H9 (cell line): ENCODE results near the gene SLC9A9. TPM values are rescaled to one million over a fixed set of nuclear protein-coding genes. Genes with fewer than 3 reads are reported as not detected.

Experiments used
- DNase-seq: peaks from one replicate; pipeline ENCODE4 v3.0.0-alpha.2; 2017
- H2AFZ ChIP-seq: one replicate; pipeline ENCODE4 v1.6.1; 2013; ENCODE audit warnings: mild to moderate bottlenecking, low read length, control low read depth, moderate library complexity
- H2AK5ac ChIP-seq: 2 replicates; pipeline ENCODE4 v1.6.1; 2013; ENCODE audit warnings: low read length, control low read depth, mixed read lengths; ENCODE audit not compliant: insufficient read length
- H2BK120ac ChIP-seq: one replicate; pipeline ENCODE4 v1.6.1; 2013; ENCODE audit warnings: low read depth, mild to moderate bottlenecking, low read length, control low read depth, inconsistent platforms; ENCODE audit not compliant: poor library complexity, severe bottlenecking
- H2BK12ac ChIP-seq: 2 replicates; pipeline ENCODE4 v1.6.1; 2013; ENCODE audit warnings: low read length, control low read depth, mixed read lengths, low read depth; ENCODE audit not compliant: insufficient read length
- H2BK15ac ChIP-seq: 2 replicates; pipeline ENCODE4 v1.6.1; 2013; ENCODE audit warnings: low read depth, low read length, control low read depth
- H2BK20ac ChIP-seq: one replicate; pipeline ENCODE4 v1.6.1; 2013; ENCODE audit warnings: low read depth, mild to moderate bottlenecking, low read length, control low read depth, inconsistent platforms; ENCODE audit not compliant: poor library complexity, severe bottlenecking
- H2BK5ac ChIP-seq: 2 replicates; pipeline ENCODE4 v1.6.1; 2013; ENCODE audit warnings: low read length, control low read depth, mixed read lengths; ENCODE audit not compliant: insufficient read length
- H3K14ac ChIP-seq: 2 replicates; pipeline ENCODE4 v1.6.1; 2013; ENCODE audit warnings: low read length, control low read depth; ENCODE audit not compliant: insufficient read depth
- H3K18ac ChIP-seq: 2 replicates; pipeline ENCODE4 v1.6.1; 2013; ENCODE audit warnings: low read depth, mild to moderate bottlenecking, mixed read lengths, low read length, control low read depth; ENCODE audit not compliant: insufficient read length
- H3K23ac ChIP-seq: 2 replicates; pipeline ENCODE4 v1.6.1; 2013; ENCODE audit warnings: low read length, control low read depth, mixed read lengths, low read depth; ENCODE audit not compliant: insufficient read length
- H3K23me2 ChIP-seq: 2 replicates; pipeline ENCODE4 v1.6.1; 2013; ENCODE audit warnings: low read depth, mild to moderate bottlenecking, mixed read lengths, low read length, control low read depth; ENCODE audit not compliant: insufficient read length, poor library complexity, severe bottlenecking
- H3K27ac ChIP-seq: 2 replicates; pipeline ENCODE4 v1.5.1; 2013; ENCODE audit warnings: low read length, control low read depth, mixed read lengths, low read depth; ENCODE audit not compliant: insufficient read length
- H3K27me3 ChIP-seq: 2 replicates; pipeline ENCODE4 v1.6.1; 2013; ENCODE audit warnings: low read length, control low read depth, inconsistent platforms; ENCODE audit not compliant: insufficient read depth
- H3K4ac ChIP-seq: 2 replicates; pipeline ENCODE4 v1.6.1; 2013; ENCODE audit warnings: low read depth, mild to moderate bottlenecking, control low read depth, inconsistent platforms, low read length, moderate library complexity
- H3K4me1 ChIP-seq: 2 replicates; pipeline ENCODE4 v1.6.1; 2013; ENCODE audit warnings: low read length, control low read depth, inconsistent platforms; ENCODE audit not compliant: insufficient read depth
- H3K4me2 ChIP-seq: 2 replicates; pipeline ENCODE4 v1.6.1; 2013; ENCODE audit warnings: low read length, control low read depth, mixed read lengths; ENCODE audit not compliant: insufficient read length, insufficient read depth
- H3K56ac ChIP-seq: 2 replicates; pipeline ENCODE4 v1.6.1; 2013; ENCODE audit warnings: low read depth, mild to moderate bottlenecking, mixed read lengths, low read length, control low read depth; ENCODE audit not compliant: insufficient read length
- H3K79me1 ChIP-seq: 2 replicates; pipeline ENCODE4 v1.6.1; 2013; ENCODE audit warnings: low read depth, mild to moderate bottlenecking, moderate library complexity, low read length, control low read depth, inconsistent platforms; ENCODE audit not compliant: insufficient read depth, poor library complexity, severe bottlenecking
- H3K79me2 ChIP-seq: 2 replicates; pipeline ENCODE4 v1.6.1; 2013; ENCODE audit warnings: low read length, control low read depth, inconsistent platforms; ENCODE audit not compliant: insufficient read depth
- H3K9ac ChIP-seq: 2 replicates; pipeline ENCODE4 v1.6.1; 2013; ENCODE audit warnings: low read length, control low read depth, mixed read lengths; ENCODE audit not compliant: insufficient read length; ENCODE audit errors: extremely low read depth
- H3K9me3 ChIP-seq: one replicate; pipeline ENCODE4 v1.6.1; 2013; ENCODE audit warnings: low read depth, low read length, inconsistent platforms; ENCODE audit not compliant: control insufficient read depth
- H3T11ph ChIP-seq: one replicate; pipeline ENCODE4 v1.6.1; 2013; ENCODE audit warnings: mild to moderate bottlenecking, low read length, control low read depth, inconsistent platforms
- H4K20me1 ChIP-seq: one replicate; pipeline ENCODE4 v1.6.1; 2013; ENCODE audit not compliant: control insufficient read depth, insufficient read length, insufficient read depth
- H4K5ac ChIP-seq: 2 replicates; pipeline ENCODE4 v1.6.1; 2013; ENCODE audit warnings: low read depth, mild to moderate bottlenecking, mixed read lengths, low read length, control low read depth; ENCODE audit not compliant: insufficient read length
- H4K8ac ChIP-seq: replicated peaks from 2 replicates; pipeline ENCODE4 v1.6.1; 2013; ENCODE audit warnings: low read length, control low read depth, mixed read lengths, low read depth; ENCODE audit not compliant: insufficient read length
- H4K91ac ChIP-seq: 2 replicates; pipeline ENCODE4 v1.6.1; 2013; ENCODE audit warnings: low read depth, mild to moderate bottlenecking, moderate library complexity, mixed read lengths, low read length, control low read depth; ENCODE audit not compliant: insufficient read length
- H3K27ac Mint-ChIP-seq, 3 experiments: 2 replicates in 2 of 3; 3 replicates in 1 of 3; pipeline ENCODE4 v1.8.0; 2020 to 2021; ENCODE audit warnings: mixed read lengths in 3 of 3, mild to moderate bottlenecking in 1 of 3, moderate library complexity in 1 of 3
- H3K27me3 Mint-ChIP-seq: 2 replicates; pipeline ENCODE4 v1.8.0; 2021; ENCODE audit warnings: low read depth, mild to moderate bottlenecking, moderate library complexity, mixed read lengths
- H3K36me3 Mint-ChIP-seq, 3 experiments: 2 replicates in 2 of 3; 3 replicates in 1 of 3; pipeline ENCODE4 v1.8.0; 2020 to 2021; ENCODE audit warnings: low read depth in 3 of 3, mixed read lengths in 3 of 3; ENCODE audit not compliant: insufficient read depth in 1 of 3
- H3K4me1 Mint-ChIP-seq, 2 experiments: 2 replicates each; pipeline ENCODE4 v1.8.0; 2020; ENCODE audit warnings: mixed read lengths in 2 of 2
- H3K4me3 Mint-ChIP-seq, 2 experiments: 2 replicates in 1 of 2; 3 replicates in 1 of 2; pipeline ENCODE4 v1.8.0; 2020 to 2021; ENCODE audit warnings: mild to moderate bottlenecking in 2 of 2, mixed read lengths in 2 of 2, moderate library complexity in 1 of 2
- H3K9me3 Mint-ChIP-seq, 2 experiments: 2 replicates in 1 of 2; 3 replicates in 1 of 2; pipeline ENCODE4 v1.8.0; 2020; ENCODE audit warnings: mild to moderate bottlenecking in 2 of 2, mixed read lengths in 2 of 2, moderate library complexity in 1 of 2
- WGBS: extraction: QIAGEN DNeasy Blood & Tissue Kit; methylation state at CpG from one replicate; pipeline ENCODE4 v1.1.7; 2013; ENCODE audit warnings: missing lambda C conversion rate, low lambda C conversion rate, mixed read lengths; ENCODE audit not compliant: insufficient read length; ENCODE audit errors: extremely low coverage; 5-methylcytosine and 5-hydroxymethylcytosine counted together
- total RNA-seq: library from RNA; stranded (reverse); gene quantifications from 2 replicates; pipeline ENCODE4 v1.2.1, GENCODE V29; 2021
- TF ChIP-seq, protein P1 (sequence below): fragments of 200-600 bp; sonication (generic); conservative IDR thresholded peaks from 3 replicates; pipeline ENCODE4 v1.8.0; 2021; ENCODE audit warnings: antibody characterized with exemption, mild to moderate bottlenecking

Gene SLC9A9
- total RNA-seq, 1 experiment from 2014 or later = 0.35 TPM

DNA sequence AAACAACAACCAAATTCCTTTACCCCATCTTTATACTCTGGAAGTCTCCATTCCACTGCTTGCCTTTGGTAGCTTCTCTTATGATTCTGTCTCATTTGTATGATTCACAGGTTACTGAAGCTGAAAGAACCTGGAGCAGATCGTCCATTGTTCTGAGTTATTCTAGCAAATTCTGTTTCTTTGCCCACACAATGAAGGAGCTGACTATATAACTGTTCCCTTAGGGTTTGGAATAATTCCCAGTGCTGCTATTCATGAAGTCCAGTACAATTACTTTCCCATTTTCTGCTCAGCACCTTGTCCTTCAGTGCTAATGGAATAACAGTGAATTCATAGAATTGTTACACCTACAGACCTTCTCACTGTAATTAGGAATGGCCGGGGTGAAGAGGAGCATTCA lies 560.9 kb downstream of the SLC9A9 start:
- Histone ChIP-seq H3K4ac (no peak overlapping the region), H3K23me2 (no peaks in the 10 kb centered on the region), H3K56ac (no peak overlapping the region), H2BK20ac (no peak overlapping the region), H3K4me2 (no peak overlapping the region), H3K23ac (no peak overlapping the region), H3K27ac (no peak overlapping the region), H3K18ac (no peak overlapping the region), H3K79me1 (no peaks in the 10 kb centered on the region), H3K4me1 (no peaks in the 10 kb centered on the region), H4K8ac (no peak overlapping the region), H3K14ac (no peak overlapping the region), H3K79me2 (no peaks in the 10 kb centered on the region), H3K9ac (no peak overlapping the region), H3K9me3 (no peaks in the 10 kb centered on the region), H4K20me1 (no peaks in the 10 kb centered on the region), H3K27me3 (no peaks in the 10 kb centered on the region), H2AK5ac (no peak overlapping the region), H2BK15ac (no peak overlapping the region), H2BK5ac (no peak overlapping the region), H2BK120ac (no peak overlapping the region), H2AFZ (no peak overlapping the region), H3T11ph (no peak overlapping the region), H4K5ac (no peak overlapping the region), H2BK12ac (no peak overlapping the region), H4K91ac (no peak overlapping the region)
- WGBS = no CpG with 5 or more reads among the region's 2 CpGs
- no peak overlapping the region for H3K4me3 Mint-ChIP-seq
- no peak overlapping the region for H3K27ac Mint-ChIP-seq
- H3K9me3 Mint-ChIP-seq = no peaks in the 10 kb centered on the region
- no peaks in the 10 kb centered on the region for H3K36me3 Mint-ChIP-seq
- H3K4me1 Mint-ChIP-seq = no peaks in the 10 kb centered on the region
- no peaks in the 10 kb centered on the region for H3K27me3 Mint-ChIP-seq
- DNase-seq = no peak
- TF ChIP-seq, protein P1, sequence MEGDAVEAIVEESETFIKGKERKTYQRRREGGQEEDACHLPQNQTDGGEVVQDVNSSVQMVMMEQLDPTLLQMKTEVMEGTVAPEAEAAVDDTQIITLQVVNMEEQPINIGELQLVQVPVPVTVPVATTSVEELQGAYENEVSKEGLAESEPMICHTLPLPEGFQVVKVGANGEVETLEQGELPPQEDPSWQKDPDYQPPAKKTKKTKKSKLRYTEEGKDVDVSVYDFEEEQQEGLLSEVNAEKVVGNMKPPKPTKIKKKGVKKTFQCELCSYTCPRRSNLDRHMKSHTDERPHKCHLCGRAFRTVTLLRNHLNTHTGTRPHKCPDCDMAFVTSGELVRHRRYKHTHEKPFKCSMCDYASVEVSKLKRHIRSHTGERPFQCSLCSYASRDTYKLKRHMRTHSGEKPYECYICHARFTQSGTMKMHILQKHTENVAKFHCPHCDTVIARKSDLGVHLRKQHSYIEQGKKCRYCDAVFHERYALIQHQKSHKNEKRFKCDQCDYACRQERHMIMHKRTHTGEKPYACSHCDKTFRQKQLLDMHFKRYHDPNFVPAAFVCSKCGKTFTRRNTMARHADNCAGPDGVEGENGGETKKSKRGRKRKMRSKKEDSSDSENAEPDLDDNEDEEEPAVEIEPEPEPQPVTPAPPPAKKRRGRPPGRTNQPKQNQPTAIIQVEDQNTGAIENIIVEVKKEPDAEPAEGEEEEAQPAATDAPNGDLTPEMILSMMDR = no peak
